KG1 (cell line): ENCODE measurements around the gene BACH2.

Source experiments
- DNase-seq: peaks from one replicate; lab custom pipeline; 2025; lab: John Stamatoyannopoulos, UW

BACH2 gene

GRCh38 chr6:90028066-90028778 is 268.4 kb downstream of the BACH2 start:
- no peak for DNase-seq

DNA sequence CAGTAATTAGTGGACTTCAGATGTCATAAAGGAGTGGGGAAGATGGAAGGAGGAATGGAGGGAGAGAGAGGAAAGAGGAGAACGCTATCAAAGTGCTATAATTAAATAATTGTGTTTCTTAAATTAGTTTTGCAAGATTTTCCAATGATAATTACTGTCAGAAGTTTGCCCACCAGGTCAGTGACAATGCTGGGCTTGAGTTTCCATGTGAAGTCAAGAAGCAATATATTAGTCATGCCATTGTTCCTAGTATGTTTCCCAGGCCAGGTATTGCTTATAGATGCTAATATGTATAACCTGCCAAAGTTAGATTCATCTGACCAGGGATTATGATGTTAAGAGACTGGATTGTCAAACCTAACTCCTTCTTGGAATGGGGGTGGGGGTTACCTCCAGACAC is 270.4 kb downstream of the BACH2 start:
- DNase-seq = no peak

DNA sequence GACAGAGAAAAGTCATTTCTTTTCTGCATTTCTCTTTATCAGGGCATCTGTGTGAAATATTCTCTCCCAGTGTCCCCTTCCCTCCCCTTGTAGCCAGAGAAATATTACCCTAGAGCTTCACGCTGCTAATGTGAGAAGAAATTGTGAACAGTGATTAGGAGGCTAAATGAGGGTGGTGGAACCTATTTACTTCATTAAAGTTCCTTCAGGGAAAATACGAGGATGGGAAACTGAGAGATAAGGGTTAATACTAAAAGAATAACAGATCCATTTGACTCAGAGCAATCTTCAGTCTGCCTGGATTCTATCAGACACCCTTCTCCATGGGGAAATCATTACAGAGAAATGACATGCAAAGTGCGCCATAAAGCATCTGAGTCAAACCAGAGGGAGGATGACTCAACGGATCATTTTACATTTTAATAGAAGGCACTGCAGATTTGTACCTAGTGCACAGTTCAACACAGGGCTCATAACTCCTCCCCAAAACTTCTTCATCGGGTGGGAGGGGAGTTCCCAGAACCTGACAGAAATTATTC is 271.1 kb downstream of the BACH2 start:
- DNase-seq = no peak

GRCh38 chr6:90024633-90025032 is 272.0 kb downstream of the BACH2 start:
- DNase-seq = no peak

DNA sequence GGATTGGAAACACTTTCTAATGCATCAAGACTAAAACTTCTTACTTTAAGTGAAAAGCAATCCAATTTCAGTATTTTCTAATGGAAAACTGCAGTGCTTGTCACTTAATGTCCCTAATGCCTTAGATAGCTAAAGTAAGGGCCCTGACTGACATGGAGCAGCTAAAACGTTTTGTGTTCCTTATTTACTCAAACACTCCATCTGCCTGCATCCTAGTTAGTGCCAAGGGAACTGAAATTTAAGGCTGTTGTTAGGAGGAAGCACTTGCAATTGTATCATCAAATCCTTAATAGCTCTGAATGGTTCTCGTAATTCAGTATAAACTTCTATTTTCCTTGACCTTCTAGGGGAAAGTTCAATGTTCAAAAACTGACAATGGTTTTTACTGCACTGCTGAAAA is 274.9 kb downstream of the BACH2 start:
- no peak for DNase-seq

DNA sequence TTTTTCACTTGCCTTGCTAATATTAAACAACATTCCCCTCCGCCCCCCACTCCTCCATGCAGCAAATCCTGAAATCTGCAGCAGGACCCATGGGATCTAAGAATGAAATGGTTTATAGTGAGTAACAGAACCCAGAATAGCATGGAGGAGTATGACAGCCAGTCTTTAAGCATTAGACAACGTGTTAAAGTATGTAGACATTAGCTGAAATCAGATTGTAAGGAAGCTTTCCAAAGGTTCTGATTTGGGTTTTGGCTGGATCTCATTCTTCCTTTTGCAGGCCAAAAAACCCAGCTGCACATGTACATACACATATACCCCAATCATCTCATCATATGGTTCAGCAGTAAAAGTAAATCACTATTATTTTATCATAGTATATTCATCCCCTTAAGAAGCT is 275.9 kb downstream of the BACH2 start:
- no peak for DNase-seq

GRCh38 chr6:90019216-90019615 is 277.4 kb downstream of the BACH2 start:
- DNase-seq = no peak

- no peak for DNase-seq
Observed at GRCh38 chr6:90015883-90016282, 280.8 kb downstream of the BACH2 start.

- no peak for DNase-seq
Observed at GRCh38 chr6:90008908-90009501, 287.6 kb downstream of the BACH2 start.

- DNase-seq = no peak
Observed at GRCh38 chr6:90008189-90008907, 288.3 kb downstream of the BACH2 start.

- no peak for DNase-seq
Observed at GRCh38 chr6:90005048-90005827, 291.4 kb downstream of the BACH2 start.

- DNase-seq = no peak
Observed at GRCh38 chr6:90004511-90004910, 292.1 kb downstream of the BACH2 start.

GRCh38 chr6:90003941-90004340 is 292.7 kb downstream of the BACH2 start:
- no peak for DNase-seq

GRCh38 chr6:90003069-90003795 is 293.4 kb downstream of the BACH2 start:
- no peak for DNase-seq

GRCh38 chr6:90000864-90001731 is 295.5 kb downstream of the BACH2 start:
- no peak for DNase-seq

- no peak for DNase-seq
Observed at GRCh38 chr6:89999945-90000825, 296.5 kb downstream of the BACH2 start.

GRCh38 chr6:89999154-89999553 is 297.5 kb downstream of the BACH2 start:
- no peak for DNase-seq

DNA sequence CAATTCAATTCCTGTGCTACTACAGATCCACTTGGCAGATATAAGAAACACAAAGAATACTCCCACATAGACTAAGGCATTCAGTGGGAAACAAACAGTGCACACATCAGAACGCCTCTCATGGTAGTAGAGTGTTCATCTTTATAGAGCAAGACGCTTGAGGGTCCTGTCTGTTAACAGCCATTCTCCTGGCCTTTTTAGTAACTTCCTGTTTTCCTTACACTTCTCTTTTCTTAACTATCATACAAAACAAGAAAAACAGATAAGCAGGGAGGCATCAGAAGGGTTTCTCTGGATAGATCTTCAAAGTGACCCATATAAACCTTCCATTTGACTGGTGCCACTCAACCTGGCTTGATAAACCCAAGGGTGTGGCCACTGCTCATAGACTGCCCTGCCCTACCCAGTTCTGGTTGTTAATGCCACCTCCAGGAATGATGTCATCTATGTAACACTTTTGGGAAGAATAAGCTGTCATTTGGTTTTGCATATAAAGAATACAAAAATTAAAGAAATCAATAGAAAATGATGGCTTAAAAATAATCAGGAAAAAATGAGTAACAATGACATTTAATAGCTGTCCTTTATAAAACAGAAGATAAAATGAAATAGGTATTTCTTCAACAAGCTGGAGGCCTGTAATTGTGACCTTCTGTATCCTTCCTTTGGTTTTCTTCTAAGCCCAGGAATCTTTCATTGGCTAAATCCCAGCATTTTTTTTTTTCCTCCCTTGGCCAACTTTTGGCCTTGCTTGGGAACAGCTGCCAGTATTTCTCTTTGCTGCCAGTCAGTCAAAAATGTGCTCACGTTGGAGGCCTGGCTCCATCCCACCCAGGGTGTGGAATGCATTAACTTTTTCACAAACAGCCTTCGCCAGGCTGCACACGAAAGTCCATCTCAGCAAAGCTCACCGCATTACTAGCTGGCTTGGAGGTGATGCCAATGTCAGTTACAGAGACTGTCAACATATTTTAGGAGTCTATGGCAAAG is 298.9 kb downstream of the BACH2 start:
- no peak for DNase-seq
